NCI-H2107 (cell line): ENCODE measurements around the gene SRRT.
"Not testable (repeated sequence)": the region's sequence is repeated elsewhere in the genome, so short reads cannot be mapped to it uniquely, and the experiment has no call there.

ENCODE experiments used
- DNase-seq: peaks from one replicate; lab custom pipeline; 2025; lab: John Stamatoyannopoulos, UW

Gene SRRT

DNA sequence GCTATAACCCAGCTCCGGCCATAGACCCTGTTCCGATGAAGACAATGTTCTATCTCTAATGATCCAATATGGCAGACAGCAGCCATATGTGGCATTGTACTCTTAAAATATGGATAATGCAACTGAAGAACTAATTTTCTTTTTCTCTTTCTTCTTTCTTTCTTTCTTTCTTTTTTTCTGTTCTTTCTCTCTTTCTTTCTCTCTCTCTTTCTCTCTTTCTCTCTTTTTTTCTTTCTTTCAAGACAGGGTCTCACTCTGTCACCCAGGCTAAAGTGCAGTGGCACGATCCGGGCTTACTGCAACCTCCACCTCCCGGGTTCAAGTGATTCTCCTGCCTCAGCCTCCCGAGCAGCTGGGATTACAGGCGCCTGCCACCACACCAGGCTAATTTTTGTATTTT, 61.3 kb downstream of the SRRT start:
- DNase-seq: not testable (repeated sequence)
